Loucy (cell line): Measurements from ENCODE around the gene TRIM46.

ENCODE experiments used
- EZH2phosphoT487 ChIP-seq: fragments of 200-600 bp; IDR thresholded peaks from 2 replicates; pipeline ENCODE4 v1.6.1; 2018; ENCODE audit warnings: antibody characterized with exemption, mild to moderate bottlenecking, moderate library complexity, borderline replicate concordance
- TF ChIP-seq, protein P1 (sequence below): fragments of 200-600 bp; sonication (generic); conservative IDR thresholded peaks from 2 replicates; pipeline ENCODE4 v1.5.1; 2014; ENCODE audit warnings: mild to moderate bottlenecking, antibody characterized with exemption, low read length

GRCh38 chr1:155177918-155178281, 4.3 kb downstream of the TRIM46 start:
- TF ChIP-seq, protein P1, sequence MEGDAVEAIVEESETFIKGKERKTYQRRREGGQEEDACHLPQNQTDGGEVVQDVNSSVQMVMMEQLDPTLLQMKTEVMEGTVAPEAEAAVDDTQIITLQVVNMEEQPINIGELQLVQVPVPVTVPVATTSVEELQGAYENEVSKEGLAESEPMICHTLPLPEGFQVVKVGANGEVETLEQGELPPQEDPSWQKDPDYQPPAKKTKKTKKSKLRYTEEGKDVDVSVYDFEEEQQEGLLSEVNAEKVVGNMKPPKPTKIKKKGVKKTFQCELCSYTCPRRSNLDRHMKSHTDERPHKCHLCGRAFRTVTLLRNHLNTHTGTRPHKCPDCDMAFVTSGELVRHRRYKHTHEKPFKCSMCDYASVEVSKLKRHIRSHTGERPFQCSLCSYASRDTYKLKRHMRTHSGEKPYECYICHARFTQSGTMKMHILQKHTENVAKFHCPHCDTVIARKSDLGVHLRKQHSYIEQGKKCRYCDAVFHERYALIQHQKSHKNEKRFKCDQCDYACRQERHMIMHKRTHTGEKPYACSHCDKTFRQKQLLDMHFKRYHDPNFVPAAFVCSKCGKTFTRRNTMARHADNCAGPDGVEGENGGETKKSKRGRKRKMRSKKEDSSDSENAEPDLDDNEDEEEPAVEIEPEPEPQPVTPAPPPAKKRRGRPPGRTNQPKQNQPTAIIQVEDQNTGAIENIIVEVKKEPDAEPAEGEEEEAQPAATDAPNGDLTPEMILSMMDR = no peak
- TF ChIP-seq EZH2phosphoT487 = no peak
